HFFc6 (cell line): ENCODE results near the gene BZW2. TPM values are rescaled to one million over a fixed set of nuclear protein-coding genes. Genes with fewer than 3 reads are reported as not detected.

Source experiments
- DNase-seq: peaks from one replicate; pipeline ENCODE4 v3.0.0-alpha.2; 2018
- H3K27ac Mint-ChIP-seq: 2 replicates; pipeline ENCODE4 v1.8.0; 2020; ENCODE audit warnings: mild to moderate bottlenecking, mixed read lengths
- H3K27me3 Mint-ChIP-seq: 2 replicates; pipeline ENCODE4 v1.8.0; 2021; ENCODE audit warnings: mild to moderate bottlenecking, moderate library complexity, mixed read lengths; ENCODE audit not compliant: insufficient read depth
- H3K36me3 Mint-ChIP-seq: 2 replicates; pipeline ENCODE4 v1.8.0; 2021; ENCODE audit warnings: low read depth, mixed read lengths
- H3K4me1 Mint-ChIP-seq: 2 replicates; pipeline ENCODE4 v1.8.0; 2020; ENCODE audit warnings: low read depth, mixed read lengths
- H3K4me3 Mint-ChIP-seq: 2 replicates; pipeline ENCODE4 v1.8.0; 2020; ENCODE audit warnings: mild to moderate bottlenecking, moderate library complexity, mixed read lengths
- H3K9me3 Mint-ChIP-seq: 2 replicates; pipeline ENCODE4 v1.8.0; 2020; ENCODE audit warnings: mild to moderate bottlenecking, mixed read lengths
- CTCF ChIP-seq: fragments of 200-600 bp; sonication (generic); IDR thresholded peaks from 2 replicates; pipeline ENCODE4 v1.5.0; 2021; ENCODE audit warnings: antibody characterized with exemption, mild to moderate bottlenecking
- total RNA-seq, 6 experiments: library from RNA; stranded (reverse); fragmentation: NEBNext Ultra II Directional; extraction: Animal tissue kit (Norgen Biotek cat#: 25700); gene quantifications; 2 replicates in 1 of 6; 3 replicates in 5 of 6; pipeline ENCODE4 v1.2.3, GENCODE V29; 2021

Gene BZW2
- total RNA-seq, 6 experiments from 2014 or later: 75.8 to 104 (median 94.5) TPM

GRCh38 chr7:16697507-16698199, 51.7 kb downstream of the BZW2 start:
- H3K9me3 Mint-ChIP-seq: no peaks in the 10 kb centered on the region

GRCh38 chr7:16698200-16698905, 52.4 kb downstream of the BZW2 start:
- peaks cover 3% of the 10 kb centered on the region; the same call in 1 of the 2 replicates for H3K27me3 Mint-ChIP-seq
- peaks cover 75% of the 10 kb centered on the region for H3K4me1 Mint-ChIP-seq
- no peak for TF ChIP-seq CTCF
- H3K36me3 Mint-ChIP-seq: peaks cover 52% of the 10 kb centered on the region
- H3K4me3 Mint-ChIP-seq: peak overlapping the region; percentile 11; the same call in 1 of the 2 replicates
- no peaks in the 10 kb centered on the region for H3K9me3 Mint-ChIP-seq
- peak overlapping the region; percentile 83 for H3K27ac Mint-ChIP-seq
- DNase-seq: peak; percentile 26

More at GRCh38 chr7:16697507-16698199, 51.7 kb downstream of the BZW2 start:
- peaks cover 56% of the 10 kb centered on the region for H3K36me3 Mint-ChIP-seq
- TF ChIP-seq CTCF: no peak
- peak overlapping the region; percentile 38 for H3K4me3 Mint-ChIP-seq
- DNase-seq: peak; percentile 78
- peaks cover 3% of the 10 kb centered on the region; the same call in 1 of the 2 replicates for H3K27me3 Mint-ChIP-seq
- peak overlapping the region; percentile 83 for H3K27ac Mint-ChIP-seq
- peaks cover 80% of the 10 kb centered on the region for H3K4me1 Mint-ChIP-seq

- peaks cover 61% of the 10 kb centered on the region for H3K36me3 Mint-ChIP-seq
- peaks cover 3% of the 10 kb centered on the region; the same call in 1 of the 2 replicates for H3K27me3 Mint-ChIP-seq
- H3K27ac Mint-ChIP-seq: no peak overlapping the region
- peaks cover 49% of the 10 kb centered on the region for H3K4me1 Mint-ChIP-seq
- no peaks in the 10 kb centered on the region for H3K9me3 Mint-ChIP-seq
- TF ChIP-seq CTCF: no peak
- no peak for DNase-seq
- no peak overlapping the region for H3K4me3 Mint-ChIP-seq
Observed at GRCh38 chr7:16702441-16702840, 56.5 kb downstream of the BZW2 start.

GRCh38 chr7:16708511-16708910, 62.5 kb downstream of the BZW2 start:
- no peaks in the 10 kb centered on the region for H3K27me3 Mint-ChIP-seq
- no peaks in the 10 kb centered on the region for H3K9me3 Mint-ChIP-seq
- H3K27ac Mint-ChIP-seq: peak overlapping the region; percentile 95
- peaks cover 33% of the 10 kb centered on the region for H3K36me3 Mint-ChIP-seq
- peak; percentile 56 for DNase-seq
- H3K4me1 Mint-ChIP-seq: peaks cover 53% of the 10 kb centered on the region
- H3K4me3 Mint-ChIP-seq: peak overlapping the region; percentile 47
- TF ChIP-seq CTCF: no peak

GRCh38 chr7:16708980-16709379, 63.0 kb downstream of the BZW2 start:
- Mint-ChIP-seq H3K27me3 (no peaks in the 10 kb centered on the region), H3K4me3 (peak overlapping the region; percentile 47), H3K27ac (peak overlapping the region; percentile 95), H3K9me3 (no peaks in the 10 kb centered on the region), H3K36me3 (peaks cover 29% of the 10 kb centered on the region), H3K4me1 (peaks cover 57% of the 10 kb centered on the region)
- no peak; the same call in 1 of the 2 replicates for TF ChIP-seq CTCF
- DNase-seq: peak; percentile 98
